Hepatocyte (in vitro differentiated cells): ENCODE measurements around the gene FOXO6.

ENCODE experiments used
- EZH2 ChIP-seq: fragments of 200-600 bp; sonication (generic); IDR thresholded peaks from 2 replicates; pipeline ENCODE4 v1.6.1; 2016; ENCODE audit warnings: antibody characterized with exemption, mild to moderate bottlenecking, borderline replicate concordance
- TF ChIP-seq, protein P1 (sequence below): fragments of 200-600 bp; sonication (generic); IDR thresholded peaks from 2 replicates; pipeline ENCODE4 v1.5.1; 2016; ENCODE audit warnings: antibody characterized with exemption, mild to moderate bottlenecking; ENCODE audit not compliant: poor library complexity

DNA sequence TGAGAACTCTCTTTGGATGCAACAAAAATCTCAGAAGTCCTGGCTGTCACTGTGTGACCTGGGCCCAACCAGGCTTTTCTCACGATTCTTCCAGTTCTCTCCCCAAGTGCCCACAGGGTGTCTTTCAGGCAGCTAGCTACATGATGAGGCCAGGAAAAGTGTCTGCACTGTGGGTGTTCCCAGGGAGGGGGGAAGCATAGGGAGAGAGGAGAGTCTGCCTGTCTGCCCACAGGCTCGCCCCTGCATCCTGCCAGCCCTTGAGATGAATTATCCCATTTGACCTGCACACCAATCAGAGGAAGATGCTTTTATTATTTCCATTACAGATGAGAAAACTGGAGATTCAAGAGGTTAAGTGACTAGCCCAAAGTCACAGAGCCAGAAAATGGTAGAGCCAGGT is 27.8 kb downstream of the FOXO6 start:
- TF ChIP-seq, protein P1, sequence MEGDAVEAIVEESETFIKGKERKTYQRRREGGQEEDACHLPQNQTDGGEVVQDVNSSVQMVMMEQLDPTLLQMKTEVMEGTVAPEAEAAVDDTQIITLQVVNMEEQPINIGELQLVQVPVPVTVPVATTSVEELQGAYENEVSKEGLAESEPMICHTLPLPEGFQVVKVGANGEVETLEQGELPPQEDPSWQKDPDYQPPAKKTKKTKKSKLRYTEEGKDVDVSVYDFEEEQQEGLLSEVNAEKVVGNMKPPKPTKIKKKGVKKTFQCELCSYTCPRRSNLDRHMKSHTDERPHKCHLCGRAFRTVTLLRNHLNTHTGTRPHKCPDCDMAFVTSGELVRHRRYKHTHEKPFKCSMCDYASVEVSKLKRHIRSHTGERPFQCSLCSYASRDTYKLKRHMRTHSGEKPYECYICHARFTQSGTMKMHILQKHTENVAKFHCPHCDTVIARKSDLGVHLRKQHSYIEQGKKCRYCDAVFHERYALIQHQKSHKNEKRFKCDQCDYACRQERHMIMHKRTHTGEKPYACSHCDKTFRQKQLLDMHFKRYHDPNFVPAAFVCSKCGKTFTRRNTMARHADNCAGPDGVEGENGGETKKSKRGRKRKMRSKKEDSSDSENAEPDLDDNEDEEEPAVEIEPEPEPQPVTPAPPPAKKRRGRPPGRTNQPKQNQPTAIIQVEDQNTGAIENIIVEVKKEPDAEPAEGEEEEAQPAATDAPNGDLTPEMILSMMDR, result no peak
- TF ChIP-seq EZH2, result no peak
